NCI-H2029 (cell line): ENCODE results near the gene RGS16.
"Not testable (repeated sequence)": the region's sequence is repeated elsewhere in the genome, so short reads cannot be mapped to it uniquely, and the experiment has no call there.

ENCODE experiments used
- DNase-seq: peaks from one replicate; lab custom pipeline; 2025; lab: John Stamatoyannopoulos, UW

The RGS16 gene

DNA sequence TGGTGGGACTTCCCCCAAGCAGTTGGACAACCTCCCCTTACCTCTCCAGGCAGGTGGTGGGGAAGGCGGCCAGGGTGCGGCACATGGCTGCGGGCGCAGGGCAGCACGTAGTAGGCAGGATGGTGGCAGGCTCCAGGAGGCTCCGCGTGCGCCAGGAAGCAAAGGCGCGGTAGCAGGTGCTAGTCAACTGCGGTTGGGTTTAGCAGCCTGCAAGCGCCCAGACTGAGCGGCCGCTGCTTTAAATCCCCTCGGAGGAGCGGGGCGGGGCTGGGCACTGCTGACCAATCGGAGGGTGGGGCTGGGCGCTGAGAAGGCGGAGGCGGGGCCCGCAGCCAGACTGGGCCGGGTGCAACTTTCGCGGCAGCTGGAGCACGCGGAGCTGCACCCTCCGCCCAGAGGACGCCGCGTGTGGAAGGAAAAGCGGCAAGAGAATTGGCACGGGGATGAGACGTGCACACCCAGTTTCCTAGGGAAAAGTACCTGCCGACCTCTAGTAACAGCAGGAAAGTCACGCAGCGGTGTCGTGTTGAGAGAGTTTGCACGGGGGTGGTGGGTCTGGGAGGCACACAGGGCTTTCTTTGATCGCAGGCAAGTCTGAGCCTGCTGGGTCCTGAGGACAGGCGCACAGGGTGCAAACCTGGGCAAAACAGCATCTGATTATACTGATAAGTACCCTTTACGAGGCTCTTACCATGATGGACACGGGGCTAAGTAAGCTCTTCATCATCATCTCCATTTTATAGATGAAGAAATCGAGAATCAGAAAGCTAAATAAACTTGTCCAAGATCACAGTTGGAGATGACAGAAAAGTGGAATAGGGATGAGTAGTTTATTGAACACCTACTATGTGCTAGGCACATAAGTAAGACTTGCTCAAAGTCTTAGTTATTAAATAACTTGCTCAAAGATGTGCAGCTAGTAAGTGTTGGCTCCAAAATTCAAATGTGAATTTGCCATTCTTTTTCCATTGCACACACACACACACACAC is at the start of gene RGS16:
Gene RGS16 (minus strand): TSS at position 215 of the 990 bp plus-strand sequence. CDS start 130 bp downstream, at position 85.
- DNase-seq, result peak; percentile 83

- no peak for DNase-seq
Observed at GRCh38 chr1:182653986-182654385, 49.8 kb upstream of the RGS16 start.

GRCh38 chr1:182652933-182653332 is 48.7 kb upstream of the RGS16 start:
- DNase-seq, result no peak

- DNase-seq, result no peak
Observed at GRCh38 chr1:182651339-182651724, 47.1 kb upstream of the RGS16 start.

DNA sequence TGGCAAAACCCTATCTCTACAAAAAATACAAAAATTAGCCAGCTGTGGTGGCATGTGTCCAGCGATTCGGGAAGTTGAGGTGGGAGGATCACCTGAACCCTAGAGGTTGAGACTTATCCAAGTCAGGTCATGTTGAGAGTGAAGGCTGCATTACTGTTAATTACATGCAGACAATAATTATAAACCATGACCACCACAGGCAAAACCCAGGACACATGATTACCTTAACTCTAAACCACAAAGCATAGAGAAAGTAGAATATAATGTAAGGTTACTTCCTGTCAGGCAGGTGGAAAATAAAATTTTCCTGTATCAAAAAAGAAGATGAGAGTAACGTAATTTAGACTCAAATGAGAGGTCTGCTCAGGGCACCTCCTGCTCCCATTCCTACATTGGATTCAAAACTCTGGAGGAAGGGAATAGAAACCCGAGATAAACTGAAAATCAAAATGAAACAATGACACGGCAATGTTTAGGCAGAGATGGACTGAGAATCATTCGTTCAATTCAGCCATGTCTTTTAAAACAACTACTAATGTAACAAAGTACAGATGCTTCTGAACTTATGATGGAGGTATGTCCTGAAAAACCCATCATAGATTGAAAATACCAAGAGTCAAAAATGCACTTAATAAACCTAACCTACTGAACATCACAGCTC is 46.6 kb upstream of the RGS16 start:
- DNase-seq, result no peak

DNA sequence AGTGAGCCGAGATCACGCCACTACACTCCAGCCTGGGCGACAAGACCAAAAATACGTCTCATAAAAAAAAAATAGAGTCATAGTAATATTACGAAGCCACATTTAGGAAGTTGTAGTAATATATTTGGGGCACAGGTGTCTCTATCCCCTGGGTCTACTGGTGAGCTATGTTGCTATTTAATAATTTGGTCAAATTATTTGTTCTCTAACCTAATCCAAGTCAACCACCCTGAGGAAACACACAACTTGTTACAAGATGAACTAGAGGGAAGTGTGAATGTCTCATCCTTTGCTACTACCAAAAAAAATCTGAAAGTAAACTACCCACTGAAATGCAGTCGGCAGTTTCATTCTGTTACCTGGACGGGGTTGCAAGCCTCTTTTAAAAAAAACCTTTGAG is 44.9 kb upstream of the RGS16 start:
- no peak for DNase-seq

DNA sequence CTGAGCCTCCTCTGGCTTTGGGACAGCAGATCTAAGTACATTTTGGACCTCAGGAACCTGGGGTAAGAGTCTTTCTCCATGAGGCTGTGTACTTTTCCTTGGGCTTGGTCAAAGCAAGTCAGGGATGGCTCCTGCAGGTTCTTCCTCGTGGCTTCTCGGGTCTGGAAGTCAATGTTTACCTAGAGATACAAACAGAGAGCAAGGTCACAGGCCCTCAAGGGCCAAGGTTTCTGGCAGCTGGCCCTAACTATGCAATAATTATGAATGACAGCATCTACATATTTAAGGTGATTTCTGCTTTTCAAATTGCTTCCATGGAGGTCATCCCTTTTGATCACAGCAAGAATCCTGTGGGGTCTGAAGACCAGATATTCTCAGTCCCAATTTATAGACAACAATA is 42.5 kb upstream of the RGS16 start:
- DNase-seq, result no peak

GRCh38 chr1:182644886-182645285 is 40.7 kb upstream of the RGS16 start:
- no peak for DNase-seq

DNA sequence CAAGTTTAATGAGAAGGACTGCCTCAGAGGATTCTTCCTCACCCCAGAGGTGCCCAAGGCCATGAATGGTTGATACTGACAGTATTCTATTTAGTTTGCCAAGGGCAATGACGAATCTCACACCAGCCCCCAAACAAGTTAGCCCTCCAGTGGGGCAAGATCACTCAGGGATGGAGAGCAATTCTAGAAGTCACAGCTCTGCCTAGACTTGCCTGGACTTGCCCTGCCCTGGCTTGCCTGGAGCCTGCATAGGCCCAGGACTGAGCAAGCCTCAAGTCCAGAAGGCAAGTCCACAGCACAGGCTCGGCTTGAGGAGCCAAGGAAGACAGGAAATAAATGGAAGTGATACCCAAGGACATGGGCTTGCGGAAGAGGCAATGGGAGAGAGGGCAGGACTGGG is 39.5 kb upstream of the RGS16 start:
- DNase-seq, result no peak

DNA sequence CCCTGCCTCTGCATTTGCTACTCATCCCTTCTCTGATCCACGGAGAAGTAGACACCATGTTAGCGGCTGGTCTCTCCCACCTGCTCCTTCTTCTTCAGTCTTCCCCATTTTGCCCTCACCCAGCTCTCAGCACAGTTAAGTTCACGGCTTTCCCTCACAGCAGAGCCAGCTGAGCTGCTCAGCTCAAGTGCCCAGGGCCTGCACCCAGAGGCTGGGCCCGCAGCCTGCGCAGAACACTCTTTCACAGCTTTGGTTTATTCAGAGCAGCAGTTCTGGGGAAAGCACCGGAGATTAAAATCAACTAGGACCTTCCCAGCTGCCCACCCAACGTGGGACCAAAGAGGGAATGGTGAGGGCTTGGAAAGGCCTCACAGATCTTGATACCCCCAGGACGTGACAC is 38.3 kb upstream of the RGS16 start:
- DNase-seq, result no peak

DNA sequence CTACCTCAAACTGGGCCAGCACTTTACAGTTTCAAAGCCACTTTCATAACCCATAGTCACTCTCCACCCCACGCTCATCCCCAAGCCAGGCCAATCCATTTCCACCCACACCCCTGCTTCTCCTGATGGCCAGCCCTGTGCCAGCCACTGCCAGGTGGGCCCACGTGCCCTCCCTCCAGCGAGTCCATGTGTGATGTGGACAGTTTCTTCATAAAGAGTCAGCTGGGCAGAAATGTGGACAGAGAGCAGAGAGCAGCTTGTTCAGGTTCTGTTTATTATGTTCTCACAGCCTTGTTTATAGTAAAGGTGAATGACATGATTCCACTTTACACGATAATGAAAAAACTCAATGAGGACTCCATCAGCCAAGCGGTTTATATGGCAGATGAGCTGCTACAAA is 37.4 kb upstream of the RGS16 start:
- DNase-seq, result no peak

- no peak for DNase-seq
Observed at GRCh38 chr1:182639330-182639729, 35.1 kb upstream of the RGS16 start.

GRCh38 chr1:182637769-182638168 is 33.6 kb upstream of the RGS16 start:
- DNase-seq, result no peak

DNA sequence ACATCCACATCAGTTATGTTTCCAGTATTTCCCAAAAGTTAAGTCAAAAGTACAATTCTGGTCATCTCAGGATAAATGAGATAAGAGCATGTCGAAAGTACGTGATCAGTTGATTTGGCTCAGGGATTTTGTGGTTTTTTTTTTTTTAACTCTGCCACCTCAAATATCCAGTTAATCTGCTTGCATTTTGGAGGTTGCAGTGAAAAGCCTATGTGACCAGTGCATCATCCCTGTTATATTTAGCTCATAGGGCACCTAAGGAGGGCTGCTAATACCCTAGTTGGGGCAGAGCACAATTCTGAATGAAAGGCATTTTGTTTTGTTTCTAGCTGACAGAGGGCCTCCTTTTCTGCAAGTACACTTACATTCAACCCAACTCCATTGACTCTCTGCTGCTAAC is 31.7 kb upstream of the RGS16 start:
- DNase-seq, result no peak

- no peak for DNase-seq
Observed at GRCh38 chr1:182634306-182635072, 30.3 kb upstream of the RGS16 start.

GRCh38 chr1:182633657-182634281 is 29.6 kb upstream of the RGS16 start:
- DNase-seq, result no peak

DNA sequence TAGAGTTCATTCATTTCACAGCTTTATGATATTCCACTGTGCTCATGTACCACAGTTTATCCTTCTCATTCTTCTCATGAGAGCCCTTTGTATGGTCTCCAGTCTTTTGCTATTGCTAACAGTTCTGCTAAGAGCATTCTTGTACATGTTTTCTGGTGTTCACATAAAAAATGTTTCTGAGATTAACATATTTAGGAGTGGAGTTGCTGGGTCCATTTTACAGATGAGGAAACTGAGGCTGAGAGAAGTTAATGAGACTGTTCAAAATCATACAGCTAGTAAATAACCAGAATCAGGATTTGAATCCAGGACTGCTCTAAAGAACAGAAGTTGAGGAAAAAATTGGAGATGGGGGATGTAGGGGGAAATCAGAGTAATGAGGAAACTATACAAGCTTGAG is 28.8 kb upstream of the RGS16 start:
- no peak for DNase-seq

- not testable (repeated sequence) for DNase-seq
Observed at GRCh38 chr1:182632441-182632857, 28.3 kb upstream of the RGS16 start.

GRCh38 chr1:182631954-182632353 is 27.8 kb upstream of the RGS16 start:
- no peak for DNase-seq

- DNase-seq, result no peak
Observed at GRCh38 chr1:182631053-182631677, 27.0 kb upstream of the RGS16 start.

- no peak for DNase-seq
Observed at GRCh38 chr1:182630586-182630985, 26.4 kb upstream of the RGS16 start.
